HG03460 (cell line): ENCODE data around the gene TEX54.
"Not testable (repeated sequence)": the region's sequence is repeated elsewhere in the genome, so short reads cannot be mapped to it uniquely, and the experiment has no call there.

Source experiments
- ATAC-seq: cut with Tn5 transposase; IDR thresholded peaks from one replicate; pipeline ENCODE4 v1.9.1; 2021; ENCODE audit not compliant: unreplicated experiment

The TEX54 gene

DNA sequence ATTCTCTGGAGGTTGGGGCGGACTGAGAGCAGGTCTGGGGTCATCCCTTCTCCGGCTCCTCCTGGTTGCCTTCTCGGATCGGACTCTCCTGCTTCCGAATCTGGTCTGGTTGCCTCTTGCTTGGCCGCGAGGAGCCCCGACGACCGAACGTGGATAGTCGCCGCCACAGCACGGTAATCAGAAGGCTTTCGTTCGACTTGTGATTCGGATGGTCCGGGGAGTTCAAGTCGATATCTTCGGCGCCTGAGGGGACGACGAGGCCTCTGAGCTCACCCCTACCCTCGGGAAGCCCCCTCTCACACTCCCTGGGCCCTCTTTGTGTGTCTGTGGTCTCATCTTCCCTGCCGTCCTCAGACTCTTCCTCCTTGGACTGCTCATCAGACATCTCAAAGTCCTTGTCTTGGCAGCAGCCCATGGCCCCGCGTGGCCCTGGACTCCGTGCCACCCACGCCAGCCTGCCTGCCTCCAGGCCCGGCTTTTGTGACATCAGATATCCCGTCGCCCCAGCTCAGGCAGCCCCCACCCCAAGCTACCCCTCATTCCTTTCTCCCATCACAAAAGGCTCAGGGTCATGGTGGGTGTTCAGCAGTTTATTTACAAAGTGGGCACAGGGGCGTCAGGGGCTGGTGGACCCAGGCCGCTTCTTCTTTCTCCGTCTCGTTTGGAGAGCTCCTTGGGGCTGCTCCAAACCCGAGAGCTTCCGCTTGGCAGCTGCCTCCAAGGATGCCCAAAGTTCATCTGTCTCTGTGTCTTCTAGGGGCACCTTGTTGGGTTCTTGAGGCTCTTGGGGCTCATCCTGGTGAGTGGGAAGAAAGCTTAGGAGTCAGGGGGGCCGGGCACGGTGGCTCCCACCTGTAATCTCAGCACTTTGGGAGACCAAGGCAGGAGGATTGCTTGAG lies at the start of gene TEX54:
Gene TEX54, minus strand, starts transcription at position 506 of the 899 bp plus-strand sequence.
- ATAC-seq = peak; percentile 3

DNA sequence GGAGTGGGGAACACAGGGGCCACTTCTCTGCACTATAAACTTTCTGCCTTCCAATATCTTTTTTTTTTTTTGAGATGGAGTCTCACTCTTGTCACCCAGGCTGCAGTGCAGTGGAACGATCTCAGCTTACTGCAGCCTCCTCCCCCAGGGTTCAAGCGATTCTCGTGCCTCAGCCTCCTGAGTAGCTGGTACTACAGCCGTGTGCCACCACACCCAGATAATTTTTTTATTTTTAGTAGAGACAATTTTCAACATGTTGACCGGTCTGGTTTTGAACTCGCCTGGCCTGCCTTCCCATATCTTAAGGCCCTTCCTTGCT lies 49.7 kb upstream of the TEX54 start:
- ATAC-seq = no peak

DNA sequence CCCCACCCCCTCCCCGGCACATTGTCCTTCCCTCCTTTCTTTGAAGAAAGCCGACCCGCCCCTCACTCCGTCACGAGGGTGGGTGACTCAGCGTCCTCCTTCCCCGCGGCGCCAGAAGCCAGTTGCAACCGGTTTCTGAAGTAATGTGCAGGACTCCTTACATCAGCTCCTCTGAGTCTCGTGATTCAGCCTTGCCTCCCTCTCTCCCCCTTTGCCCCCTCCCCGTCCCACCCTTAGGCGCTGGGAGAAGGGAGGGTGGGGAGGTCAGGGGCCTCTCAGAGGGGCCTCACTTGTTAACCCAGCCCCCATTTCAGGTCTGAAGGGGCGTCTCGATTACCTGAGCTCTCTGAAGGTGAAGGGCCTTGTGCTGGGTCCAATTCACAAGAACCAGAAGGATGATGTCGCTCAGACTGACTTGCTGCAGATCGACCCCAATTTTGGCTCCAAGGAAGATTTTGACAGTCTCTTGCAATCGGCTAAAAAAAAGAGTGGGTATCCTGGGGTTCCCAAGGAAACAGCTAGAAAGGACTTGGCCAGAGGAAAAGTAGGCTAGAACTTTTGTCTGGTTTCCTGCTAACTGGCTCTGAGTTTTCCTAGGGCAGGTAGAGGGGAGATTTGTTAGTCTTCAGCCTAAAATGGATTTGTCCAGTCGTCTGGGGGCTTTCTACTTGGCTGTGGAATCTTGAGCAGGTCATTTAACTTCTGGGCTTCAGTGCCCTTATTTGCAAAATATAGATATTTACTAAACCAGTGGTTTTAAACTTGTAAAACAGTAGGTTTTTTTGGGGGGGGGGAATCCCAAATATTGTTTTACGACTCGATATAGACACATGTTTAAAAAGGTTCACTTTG lies 49.2 kb upstream of the TEX54 start:
- peak; percentile 47 for ATAC-seq

DNA sequence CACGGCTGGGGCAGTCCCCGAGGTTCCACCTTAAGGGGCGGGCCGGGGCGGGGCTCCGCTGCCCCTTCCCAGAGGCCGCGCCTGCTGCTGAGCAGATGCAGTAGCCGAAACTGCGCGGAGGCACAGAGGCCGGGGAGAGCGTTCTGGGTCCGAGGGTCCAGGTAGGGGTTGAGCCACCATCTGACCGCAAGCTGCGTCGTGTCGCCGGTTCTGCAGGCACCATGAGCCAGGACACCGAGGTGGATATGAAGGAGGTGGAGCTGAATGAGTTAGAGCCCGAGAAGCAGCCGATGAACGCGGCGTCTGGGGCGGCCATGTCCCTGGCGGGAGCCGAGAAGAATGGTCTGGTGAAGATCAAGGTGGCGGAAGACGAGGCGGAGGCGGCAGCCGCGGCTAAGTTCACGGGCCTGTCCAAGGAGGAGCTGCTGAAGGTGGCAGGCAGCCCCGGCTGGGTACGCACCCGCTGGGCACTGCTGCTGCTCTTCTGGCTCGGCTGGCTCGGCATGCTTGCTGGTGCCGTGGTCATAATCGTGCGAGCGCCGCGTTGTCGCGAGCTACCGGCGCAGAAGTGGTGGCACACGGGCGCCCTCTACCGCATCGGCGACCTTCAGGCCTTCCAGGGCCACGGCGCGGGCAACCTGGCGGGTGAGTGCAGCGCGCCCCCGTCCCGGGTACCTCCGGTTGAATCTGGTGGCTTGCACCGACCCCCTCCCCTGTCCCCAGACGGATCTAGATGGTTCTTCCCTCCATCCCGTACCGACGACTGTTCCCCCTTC lies 48.4 kb upstream of the TEX54 start, which contains the start of gene SLC3A2:
Gene SLC3A2, plus strand, starts transcription at position 94 of the 776 bp plus-strand sequence. Its CDS starts 128 bp downstream, at position 222.
- ATAC-seq = peak; percentile 71

DNA sequence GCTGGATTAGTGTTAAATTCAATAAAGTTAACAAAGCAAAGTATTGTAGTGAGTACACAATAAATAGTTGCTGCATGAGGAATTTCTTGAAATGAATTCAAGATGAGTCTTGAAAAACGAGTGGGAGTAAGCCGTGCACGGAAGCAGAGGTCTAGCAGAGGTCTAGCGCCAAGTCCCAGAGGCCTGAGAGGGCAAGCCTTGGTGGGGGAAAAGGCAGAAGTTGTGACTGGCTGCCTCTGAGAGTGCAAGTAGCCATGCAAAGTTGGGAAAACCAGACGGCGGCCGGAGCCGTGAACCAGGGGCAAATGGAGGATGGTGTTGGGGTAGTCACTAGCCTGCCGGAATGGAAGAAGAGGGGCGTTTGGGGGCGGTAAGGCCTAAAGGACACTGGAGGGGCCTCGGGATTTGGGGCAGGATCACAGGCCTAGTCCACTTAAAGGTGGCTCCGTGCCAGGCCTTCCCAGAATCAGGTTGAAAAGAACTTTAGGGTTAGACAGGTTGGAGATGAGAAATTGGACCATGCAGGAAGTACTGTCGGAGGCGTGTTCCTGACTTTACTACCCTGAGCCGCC lies 47.7 kb upstream of the TEX54 start:
- ATAC-seq = peak; percentile 14

DNA sequence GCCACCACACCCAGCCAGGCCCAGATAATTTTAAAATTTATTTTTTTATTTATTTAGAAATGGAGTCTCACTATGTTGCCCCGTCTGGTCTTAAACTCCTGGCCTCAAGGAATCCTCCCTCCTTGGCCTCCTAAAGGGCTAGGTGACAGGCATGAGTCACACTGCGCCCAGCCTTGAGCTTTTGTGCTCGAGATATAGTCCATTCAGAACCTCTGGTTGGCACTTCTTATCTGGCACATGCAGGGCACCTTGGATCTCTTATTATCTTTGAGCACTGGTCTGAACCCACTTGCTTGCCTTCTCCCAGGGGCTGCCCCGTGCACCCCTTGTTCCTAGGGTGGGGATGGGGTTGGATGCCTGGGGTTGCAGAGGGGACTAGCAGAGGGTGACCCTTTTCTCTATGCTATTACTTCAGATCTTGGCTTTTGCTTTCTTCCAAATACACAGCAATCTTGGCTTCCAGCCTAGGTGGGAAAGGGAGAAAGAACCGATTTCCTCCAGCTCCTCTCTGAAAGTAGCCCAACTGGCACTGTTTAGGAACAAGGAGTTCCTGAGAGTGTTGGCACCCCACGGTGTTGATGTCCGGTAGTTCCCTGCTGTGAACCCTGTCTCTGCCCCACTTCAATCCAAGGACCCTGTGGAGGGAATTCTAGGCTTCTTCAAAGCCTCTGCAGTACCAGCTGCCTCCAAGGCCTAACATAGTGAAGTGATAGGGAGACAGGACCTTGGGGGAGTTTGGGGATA lies 46.8 kb upstream of the TEX54 start:
- no peak for ATAC-seq

DNA sequence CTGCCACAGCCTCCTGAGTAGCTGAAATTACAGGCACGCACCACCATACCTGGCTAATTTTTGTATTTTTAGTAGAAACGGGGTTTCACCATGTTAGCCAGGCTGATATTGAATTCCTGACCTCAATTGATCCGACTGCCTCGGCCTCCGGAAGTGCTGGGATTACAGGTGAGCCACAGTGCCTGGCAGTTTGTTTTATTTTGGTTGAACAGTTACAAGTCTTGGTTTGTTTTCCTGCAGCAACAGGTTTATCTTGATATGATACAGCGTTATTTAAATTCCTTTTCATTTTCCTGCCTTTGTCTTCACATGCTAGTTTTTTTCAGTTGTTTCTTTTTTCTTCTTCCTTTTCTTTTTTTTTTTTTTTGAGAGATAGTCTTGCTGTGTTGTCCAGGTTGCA lies 44.1 kb upstream of the TEX54 start:
- ATAC-seq = no peak

DNA sequence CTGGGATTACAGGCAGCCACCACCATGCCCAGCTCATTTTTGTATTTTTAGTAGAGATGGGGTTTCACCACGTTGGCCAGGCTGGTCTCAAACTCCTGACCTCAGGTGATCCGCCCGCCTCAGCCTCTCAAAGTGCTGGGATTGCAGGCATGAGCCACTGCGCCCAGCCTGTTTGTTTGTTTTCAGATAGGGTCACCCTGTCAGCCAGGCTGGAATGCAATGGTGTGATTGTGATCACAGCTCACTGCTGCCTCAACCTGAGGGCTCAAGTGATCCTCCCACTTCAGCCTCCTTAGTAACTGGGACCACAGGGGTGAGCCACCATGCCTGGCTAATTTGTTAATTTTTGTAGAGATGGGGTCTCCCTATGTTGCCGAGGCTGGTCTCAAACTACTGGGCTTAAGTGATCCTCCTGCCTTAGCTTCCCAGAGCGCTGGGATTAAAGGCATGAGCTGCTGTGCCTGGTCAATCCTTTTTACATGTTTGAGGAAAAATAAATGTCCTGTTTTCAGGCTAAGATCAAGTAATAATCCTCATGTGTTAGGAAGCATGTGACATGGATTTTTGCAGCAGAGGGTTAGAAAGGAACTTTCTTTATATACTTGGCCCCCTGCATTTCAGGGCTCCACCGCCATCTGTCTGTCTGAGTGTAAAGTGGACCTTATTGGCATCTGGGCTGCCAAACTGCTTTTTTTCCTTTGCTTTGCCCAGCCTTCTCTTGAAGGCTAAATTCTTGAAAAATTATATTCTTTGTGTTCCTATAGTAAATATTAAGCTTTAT lies 43.2 kb upstream of the TEX54 start:
- no peak for ATAC-seq

DNA sequence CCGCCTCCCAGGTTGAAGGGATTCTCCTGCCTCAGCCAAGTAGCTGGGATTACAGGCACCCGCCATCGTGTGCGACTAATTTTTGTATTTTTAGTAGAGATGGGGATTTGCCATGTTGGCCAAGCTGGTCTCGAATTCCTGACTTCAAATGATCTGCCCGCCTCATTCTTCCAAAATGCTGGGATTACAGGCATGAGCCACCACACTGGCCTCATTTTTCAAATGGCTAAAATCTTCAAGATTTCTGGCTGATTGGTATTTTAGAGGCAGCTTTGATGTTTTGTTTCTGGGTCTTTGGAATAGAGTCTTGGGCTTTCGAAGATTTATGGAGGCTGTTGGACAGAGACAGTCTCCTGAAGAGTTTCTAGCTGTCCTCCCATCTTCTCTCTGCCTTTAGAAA lies 42.2 kb upstream of the TEX54 start:
- ATAC-seq = no peak

DNA sequence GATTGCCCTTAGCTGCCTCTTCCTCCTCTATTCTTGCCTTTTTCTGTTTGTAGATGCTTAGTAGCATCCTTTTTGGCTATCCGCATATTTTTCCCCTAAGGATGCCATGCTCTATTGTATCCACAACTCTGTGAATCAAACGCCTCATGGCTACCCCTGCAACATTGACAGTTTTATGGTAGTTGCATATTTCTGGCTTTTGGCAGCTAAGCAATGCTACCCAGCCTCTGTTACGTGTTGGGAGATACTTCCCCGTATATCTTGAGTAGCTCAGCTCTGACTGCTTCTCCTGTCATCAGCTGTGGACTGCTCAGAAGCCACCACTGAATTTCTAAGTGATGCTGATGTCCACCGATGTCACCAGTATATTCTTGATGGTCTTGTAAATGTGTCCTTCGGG lies 33.0 kb upstream of the TEX54 start:
- ATAC-seq = no peak

DNA sequence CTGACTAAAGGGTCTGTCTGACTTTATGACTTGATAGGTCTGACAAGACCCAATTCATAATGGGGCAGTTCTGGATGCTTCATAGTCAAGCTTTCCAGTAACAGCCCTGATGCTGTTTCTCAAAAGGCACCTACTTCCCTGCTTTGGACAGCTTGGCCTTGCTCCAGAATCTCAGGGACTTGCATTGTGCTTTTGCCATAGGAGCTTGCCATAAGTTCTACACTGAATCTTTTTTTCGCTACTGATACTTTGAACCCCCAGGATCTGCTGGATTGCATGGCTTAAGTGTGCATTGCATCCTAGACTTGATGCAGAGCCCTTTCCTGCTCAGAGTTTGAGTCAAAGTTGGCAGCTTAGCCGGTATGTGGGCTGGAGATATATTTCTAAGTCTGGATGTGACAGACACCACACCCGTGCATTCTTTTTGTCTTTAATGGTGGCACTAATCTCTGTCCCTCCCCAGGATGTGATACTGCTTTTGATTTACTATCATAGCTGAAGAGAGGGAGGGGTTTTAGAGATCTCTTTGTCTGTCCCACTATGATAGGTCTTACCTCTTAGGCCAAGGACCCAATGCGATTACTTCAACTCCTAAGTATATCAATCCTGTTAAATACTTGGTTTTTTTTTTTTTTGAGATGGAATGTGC lies 31.2 kb upstream of the TEX54 start:
- ATAC-seq = no peak

DNA sequence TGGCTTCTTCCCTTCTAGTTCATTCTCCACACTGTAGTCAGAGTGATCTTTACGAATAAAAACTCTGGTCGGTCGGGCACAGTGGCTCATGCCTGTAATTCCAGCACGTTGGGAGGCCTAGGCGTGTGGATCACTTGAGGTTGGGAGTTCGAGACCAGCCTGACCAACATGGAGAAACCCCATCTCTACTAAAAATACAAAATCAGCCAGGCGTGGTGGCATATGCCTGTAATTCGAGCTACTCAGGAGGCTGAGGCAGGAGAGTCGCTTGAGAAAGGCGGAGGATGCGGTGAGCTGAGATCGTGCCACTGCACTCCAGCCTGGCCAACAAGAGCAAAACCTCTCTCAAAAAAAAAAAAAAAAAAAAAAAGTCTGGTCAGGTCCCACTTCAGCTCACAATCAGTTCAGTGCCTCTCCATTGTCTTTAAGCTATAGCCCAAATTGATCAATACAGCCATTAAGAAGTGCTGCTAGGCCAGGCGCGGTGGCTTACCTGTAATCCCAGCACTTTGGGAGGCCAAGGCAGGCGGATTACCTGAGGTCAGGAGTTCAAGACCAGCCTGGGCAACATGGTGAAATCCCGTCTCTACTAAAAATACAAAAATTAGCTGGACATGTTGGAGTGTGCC lies 29.0 kb upstream of the TEX54 start:
- not testable (repeated sequence) for ATAC-seq

DNA sequence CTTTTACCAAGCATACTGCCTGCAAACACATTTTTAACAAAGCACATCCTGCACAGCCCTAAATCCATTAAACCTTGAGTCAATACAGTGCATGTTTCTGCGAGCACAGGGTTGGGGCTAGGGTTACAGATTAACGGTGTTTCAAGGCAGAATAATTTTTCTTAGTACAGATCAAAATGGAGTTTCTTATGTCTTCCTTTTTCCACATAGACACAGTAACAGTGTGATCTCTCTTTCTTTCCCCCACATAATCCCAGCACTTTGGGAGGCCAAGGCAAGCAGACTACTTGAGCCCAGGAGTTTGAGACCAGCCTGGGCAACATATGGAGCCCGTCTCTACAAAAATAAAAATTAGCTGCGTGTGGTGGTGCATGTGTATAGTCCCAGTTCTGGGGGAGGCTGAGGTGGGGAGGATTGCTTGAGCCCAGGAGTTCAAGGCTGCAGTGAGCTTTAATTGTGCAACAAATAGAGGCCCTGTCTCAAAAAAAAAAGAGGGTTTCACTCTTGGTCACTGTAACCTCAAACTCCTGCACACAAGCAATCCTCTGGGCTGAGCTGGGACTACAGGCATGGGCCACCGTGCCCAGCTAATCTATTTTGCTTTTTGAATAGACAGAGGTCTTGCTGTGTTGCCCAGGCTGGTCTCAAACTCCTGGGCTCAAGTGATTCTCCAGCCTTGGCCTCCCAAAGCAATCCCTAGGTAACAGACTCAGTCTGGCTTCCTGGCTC lies 28.4 kb upstream of the TEX54 start:
- ATAC-seq = no peak

DNA sequence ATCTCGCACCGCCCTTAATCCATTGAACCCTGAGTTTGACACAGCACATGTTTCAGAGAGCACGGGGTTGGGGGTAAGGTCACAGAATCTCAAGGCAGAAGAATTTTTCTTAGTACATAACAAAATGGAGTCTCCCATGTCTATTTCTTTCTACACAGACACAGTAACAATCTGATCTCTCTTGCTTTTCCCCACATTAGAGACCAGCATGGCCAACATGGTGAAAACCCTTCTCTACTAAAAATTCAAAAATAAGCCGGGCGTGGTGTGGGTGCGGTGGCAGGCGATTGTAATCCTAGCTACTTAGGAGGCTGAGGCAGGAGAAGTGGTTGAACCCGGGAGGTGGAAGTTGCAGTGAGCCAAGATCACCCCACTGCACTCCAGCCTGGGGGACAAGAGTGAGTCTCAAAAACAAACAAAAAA lies 26.7 kb upstream of the TEX54 start:
- ATAC-seq = not testable (repeated sequence)

DNA sequence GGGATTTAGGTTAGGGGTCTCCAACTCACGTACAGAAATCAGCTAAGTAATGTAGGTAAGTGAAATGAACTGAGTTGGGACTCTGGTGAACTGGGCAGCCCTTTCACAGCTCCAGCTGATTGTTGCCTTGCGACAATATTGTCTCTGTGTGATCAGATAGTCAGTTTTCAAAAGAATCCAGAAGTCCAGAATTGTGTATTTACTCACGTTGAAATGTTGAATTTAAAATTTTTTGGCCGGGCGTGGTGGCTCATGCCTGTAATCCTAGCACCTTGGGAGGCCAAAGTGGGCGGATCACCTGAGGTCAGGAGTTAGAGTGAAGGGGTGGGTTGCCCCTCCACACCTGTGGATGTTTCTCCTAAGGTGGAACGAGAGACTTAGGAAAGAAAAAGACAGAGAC lies 25.6 kb upstream of the TEX54 start:
- ATAC-seq = no peak

DNA sequence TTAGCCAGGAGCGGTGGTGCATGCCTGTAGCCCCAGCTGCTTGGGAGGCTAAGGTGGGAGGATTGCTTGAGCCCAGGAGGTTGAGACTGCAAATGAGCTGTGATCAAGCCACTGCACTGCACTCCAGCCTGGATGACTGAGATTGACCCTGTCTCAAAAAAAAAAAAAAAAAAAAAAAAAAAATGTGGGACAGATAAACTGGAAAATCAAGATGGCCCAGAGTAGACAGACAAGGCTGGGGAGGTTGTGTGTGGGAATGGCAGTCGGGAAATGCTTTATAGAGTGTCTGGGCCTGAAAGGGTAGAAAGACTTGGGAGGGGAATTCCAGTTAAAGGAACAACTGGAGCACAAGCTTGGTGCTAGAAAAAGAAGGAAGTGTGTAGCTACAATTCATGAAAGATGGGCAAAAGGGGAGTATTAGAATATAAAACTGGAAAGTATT lies 24.9 kb upstream of the TEX54 start:
- ATAC-seq = no peak

DNA sequence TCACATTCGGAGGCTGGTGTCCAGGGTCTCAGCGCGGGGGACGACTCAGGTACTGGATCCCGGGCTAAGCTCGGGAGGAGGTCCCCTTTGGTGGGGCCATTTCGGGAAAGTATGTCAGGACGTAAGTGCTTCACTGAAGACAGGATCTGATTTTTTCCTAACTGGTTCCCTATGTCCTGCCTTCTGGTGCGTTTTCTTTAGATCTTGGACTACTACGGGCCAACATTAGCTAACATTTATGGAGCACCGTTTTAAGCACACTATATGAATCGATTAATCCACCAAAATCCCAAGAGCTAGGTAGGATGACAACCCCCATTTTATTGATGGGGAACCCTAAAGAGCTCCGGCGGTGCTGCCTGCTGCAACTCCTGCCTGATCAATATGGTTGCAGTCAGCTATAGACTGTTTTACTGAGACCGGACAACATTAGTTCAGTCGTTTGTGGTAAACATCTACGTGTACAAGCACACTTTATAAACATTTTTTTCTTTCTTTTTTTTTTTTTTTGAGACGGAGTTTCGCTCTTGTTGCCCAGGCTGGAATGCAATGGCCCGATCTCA lies 23.8 kb upstream of the TEX54 start:
- ATAC-seq = peak; percentile 7
